GM06990 (cell line): ENCODE data around the gene SNX12.

Experiments
- DNase-seq: peaks from one replicate; pipeline ENCODE4 v3.0.0-alpha.2; 2011; ENCODE audit not compliant: insufficient read length; ENCODE audit errors: extremely low read depth
- H3K27me3 ChIP-seq: replicated peaks from 2 replicates; pipeline ENCODE4 v1.6.0; 2011; ENCODE audit warnings: low read length; ENCODE audit not compliant: control insufficient read depth, insufficient read depth
- H3K36me3 ChIP-seq: 2 replicates; pipeline ENCODE4 v1.5.1; 2011; ENCODE audit warnings: low read length; ENCODE audit not compliant: control insufficient read depth, insufficient read depth
- H3K4me3 ChIP-seq: replicated peaks from 2 replicates; pipeline ENCODE4 v1.5.1; 2011; ENCODE audit warnings: low read depth, mild to moderate bottlenecking, control low read depth, low read length
- TF ChIP-seq, protein P1 (sequence below): IDR thresholded peaks from 2 replicates; pipeline ENCODE4 v1.5.1; 2011; ENCODE audit warnings: low read length, control low read depth, mild to moderate bottlenecking, inconsistent platforms; ENCODE audit not compliant: insufficient read depth, poor library complexity, severe bottlenecking

Gene SNX12

DNA sequence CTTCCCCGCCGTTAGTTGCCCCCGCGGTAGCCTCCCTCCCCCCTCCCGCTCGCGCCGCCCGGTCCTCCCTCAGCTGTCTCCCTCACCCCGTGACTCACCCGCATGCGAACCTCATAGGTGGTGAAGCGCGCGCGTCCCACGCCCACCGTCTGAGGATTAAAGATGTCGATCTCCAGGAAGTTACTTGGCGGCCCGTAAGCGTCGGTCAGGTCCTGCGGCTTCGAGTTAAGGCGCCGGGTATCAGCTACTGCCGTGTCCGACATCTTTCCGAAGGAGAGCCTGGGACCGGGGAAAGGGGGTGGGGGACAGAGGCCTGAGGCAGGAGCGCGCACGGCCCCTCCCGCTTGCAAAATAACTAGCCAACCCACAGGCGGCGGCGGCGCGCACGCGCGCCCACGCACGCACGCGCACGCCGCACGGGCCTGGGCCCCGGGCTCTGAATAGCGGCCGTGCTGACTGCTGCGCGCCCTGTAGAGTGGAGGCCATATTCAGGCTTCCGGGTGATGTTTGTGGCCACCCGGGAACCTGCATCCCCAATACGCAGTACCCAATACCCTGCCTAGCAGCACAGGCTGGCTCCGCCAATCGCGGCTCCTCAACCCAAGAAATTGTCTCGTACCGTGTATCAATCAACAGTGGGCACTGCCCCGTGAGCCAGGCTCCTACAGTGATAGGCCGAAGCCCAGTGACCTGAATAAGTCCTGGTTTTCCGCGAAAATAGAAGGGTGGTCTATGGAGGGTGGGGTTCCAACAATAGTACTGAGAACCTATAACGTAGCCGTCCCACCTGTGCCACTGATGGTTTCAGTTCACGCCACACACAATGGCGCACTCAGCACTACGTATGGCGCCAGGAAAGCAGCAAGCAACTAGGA, at the start of gene SNX12:
TSS of gene SNX12 (minus strand) at position 291 of the 875 bp plus-strand sequence. CDS start at position 263, 28 bp downstream.
- TF ChIP-seq, protein P1, sequence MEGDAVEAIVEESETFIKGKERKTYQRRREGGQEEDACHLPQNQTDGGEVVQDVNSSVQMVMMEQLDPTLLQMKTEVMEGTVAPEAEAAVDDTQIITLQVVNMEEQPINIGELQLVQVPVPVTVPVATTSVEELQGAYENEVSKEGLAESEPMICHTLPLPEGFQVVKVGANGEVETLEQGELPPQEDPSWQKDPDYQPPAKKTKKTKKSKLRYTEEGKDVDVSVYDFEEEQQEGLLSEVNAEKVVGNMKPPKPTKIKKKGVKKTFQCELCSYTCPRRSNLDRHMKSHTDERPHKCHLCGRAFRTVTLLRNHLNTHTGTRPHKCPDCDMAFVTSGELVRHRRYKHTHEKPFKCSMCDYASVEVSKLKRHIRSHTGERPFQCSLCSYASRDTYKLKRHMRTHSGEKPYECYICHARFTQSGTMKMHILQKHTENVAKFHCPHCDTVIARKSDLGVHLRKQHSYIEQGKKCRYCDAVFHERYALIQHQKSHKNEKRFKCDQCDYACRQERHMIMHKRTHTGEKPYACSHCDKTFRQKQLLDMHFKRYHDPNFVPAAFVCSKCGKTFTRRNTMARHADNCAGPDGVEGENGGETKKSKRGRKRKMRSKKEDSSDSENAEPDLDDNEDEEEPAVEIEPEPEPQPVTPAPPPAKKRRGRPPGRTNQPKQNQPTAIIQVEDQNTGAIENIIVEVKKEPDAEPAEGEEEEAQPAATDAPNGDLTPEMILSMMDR: no peak
- Histone ChIP-seq H3K4me3 (peak within 1 kb of the TSS; percentile 84), H3K36me3 (no peaks in the 10 kb centered on the region), H3K27me3 (no peaks in the 10 kb centered on the region)
- peak; percentile 94 for DNase-seq

DNA sequence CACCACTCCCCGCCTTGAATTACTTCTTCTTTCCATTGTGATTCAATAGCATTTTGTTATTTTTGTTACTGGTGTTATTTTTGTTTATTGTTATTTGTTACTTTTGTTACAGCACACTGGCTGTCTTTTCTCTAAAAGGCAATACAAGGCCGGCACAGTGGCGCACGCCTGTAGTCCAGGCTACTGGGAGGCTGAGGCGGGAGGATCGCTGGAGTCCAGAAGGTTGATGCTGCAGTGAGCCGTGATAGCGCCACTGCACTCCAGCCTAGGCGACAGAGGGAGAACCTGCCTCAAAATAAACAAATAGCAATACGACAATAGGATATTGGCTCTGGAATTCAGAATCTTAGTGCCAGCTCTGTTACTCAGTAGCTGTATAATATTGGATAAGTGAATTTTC, 49.2 kb upstream of the SNX12 start:
- Histone ChIP-seq H3K36me3 (peaks cover 5% of the 10 kb centered on the region; the same call in 1 of the 2 replicates), H3K27me3 (no peaks in the 10 kb centered on the region), H3K4me3 (no peak overlapping the region)
- no peak for DNase-seq
- TF ChIP-seq, protein P1: no peak

DNA sequence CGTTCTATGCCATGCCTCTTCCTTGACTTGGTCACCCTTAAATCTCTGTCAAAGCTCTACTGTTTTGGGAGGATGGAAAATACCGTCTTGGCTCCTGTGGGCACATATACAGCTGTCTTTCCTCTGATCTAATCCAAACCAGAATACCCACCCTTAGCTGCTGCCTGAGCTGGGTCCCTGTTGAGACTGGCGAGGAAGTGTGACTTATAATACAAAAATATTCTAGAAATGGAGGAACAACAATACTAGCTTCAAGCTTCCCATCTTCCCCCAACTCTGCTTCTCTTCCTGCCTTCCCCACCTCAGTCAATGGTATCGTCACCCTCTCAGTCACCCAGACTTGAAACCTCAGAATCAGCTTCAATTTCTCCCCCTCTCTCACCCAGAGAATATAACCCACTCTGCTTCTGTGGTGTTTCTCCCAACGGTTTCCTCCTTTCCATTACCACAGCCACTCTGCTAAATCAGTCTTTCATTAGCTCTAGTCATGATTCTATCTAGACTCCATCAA, 43.8 kb upstream of the SNX12 start:
- H3K4me3 ChIP-seq: peak overlapping the region; percentile 85
- DNase-seq: no peak
- peaks cover 10% of the 10 kb centered on the region for H3K36me3 ChIP-seq
- TF ChIP-seq, protein P1: no peak
- H3K27me3 ChIP-seq: no peaks in the 10 kb centered on the region

DNA sequence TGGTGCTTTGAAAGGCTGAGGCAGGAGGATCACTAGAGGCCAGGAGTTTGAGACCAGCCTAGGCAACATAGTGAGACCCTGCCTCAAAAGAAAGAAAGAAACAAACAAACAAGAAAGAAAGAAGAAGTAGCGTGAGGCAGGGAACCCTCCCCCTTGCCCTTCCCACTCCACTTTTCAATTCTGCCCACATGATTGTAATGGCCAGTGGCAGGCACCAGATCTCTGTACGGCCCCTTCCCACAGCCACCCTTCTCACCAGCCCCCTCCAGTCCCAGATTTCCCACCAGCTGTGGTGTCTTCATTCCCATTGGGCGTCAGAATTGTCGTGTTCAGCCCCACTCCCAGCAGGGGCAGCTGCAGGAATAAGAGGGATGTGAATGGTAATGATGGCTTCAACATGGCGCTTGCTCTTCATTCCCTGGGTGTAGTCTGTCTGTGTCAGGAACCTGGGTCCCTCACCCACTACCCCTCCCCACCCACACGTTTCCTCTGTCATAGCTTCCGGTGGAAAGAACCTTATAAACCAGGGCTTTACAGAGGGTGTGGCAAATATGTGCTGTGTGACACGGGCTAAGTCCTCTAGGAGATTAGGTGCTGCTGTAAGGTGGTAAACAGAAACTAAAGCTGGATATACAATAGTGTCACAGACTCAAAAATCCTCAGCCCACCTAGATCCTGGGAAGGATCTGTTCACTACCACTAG, 43.2 kb upstream of the SNX12 start, which contains the start of gene IL2RG:
TSS of gene IL2RG (minus strand) at position 437 of the 703 bp plus-strand sequence. CDS start at position 399, 38 bp downstream.
- DNase-seq: peak; percentile 75
- TF ChIP-seq, protein P1: no peak

DNA sequence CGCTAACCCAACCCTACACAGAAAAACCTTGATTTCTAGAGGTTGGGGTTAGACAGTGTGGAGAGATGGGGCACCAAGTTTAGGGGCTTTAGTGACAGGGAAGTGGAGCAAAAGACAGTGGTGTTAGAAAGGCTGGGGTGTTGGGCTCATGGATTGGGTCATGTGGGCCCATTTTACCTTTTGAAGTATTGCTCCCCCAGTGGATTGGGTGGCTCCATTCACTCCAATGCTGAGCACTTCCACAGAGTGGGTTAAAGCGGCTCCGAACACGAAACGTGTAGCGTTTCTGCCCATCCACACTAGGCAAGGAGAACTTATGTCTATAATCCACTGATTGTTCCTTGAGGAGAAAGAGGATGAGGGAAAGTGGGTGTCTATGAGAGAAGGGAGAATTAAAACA, 40.9 kb upstream of the SNX12 start:
- Histone ChIP-seq H3K36me3 (peaks cover 12% of the 10 kb centered on the region), H3K4me3 (peak overlapping the region; percentile 85), H3K27me3 (no peaks in the 10 kb centered on the region)
- TF ChIP-seq, protein P1: no peak
- no peak for DNase-seq

More for the DNA sequence above, 43.2 kb upstream of the SNX12 start, which contains the start of gene IL2RG:
- H3K27me3 ChIP-seq: no peaks in the 10 kb centered on the region
- peak within 1 kb of the TSS; percentile 85 for H3K4me3 ChIP-seq
- peaks cover 10% of the 10 kb centered on the region for H3K36me3 ChIP-seq
